HG02973 (cell line): Measurements from ENCODE around the gene AUTS2.

Experiments used
- ATAC-seq: cut with Tn5 transposase; IDR thresholded peaks from one replicate; pipeline ENCODE4 v1.9.1; 2021; ENCODE audit warnings: moderate library complexity; ENCODE audit not compliant: unreplicated experiment

The AUTS2 gene

GRCh38 chr7:70152313-70152712 lies 554.0 kb downstream of the AUTS2 start:
- ATAC-seq, result no peak

GRCh38 chr7:70153933-70154332 lies 555.7 kb downstream of the AUTS2 start:
- no peak for ATAC-seq

GRCh38 chr7:70154521-70155180 lies 556.4 kb downstream of the AUTS2 start:
- ATAC-seq, result no peak

- ATAC-seq, result no peak
Measured at GRCh38 chr7:70156057-70156456, 557.8 kb downstream of the AUTS2 start.

- no peak for ATAC-seq
Measured at GRCh38 chr7:70159121-70159520, 560.8 kb downstream of the AUTS2 start.

GRCh38 chr7:70165477-70166170 lies 567.3 kb downstream of the AUTS2 start:
- ATAC-seq, result no peak

- no peak for ATAC-seq
Measured at GRCh38 chr7:70171369-70171920, 573.2 kb downstream of the AUTS2 start.

GRCh38 chr7:70177166-70177565 lies 578.9 kb downstream of the AUTS2 start:
- ATAC-seq, result no peak

GRCh38 chr7:70178211-70178610 lies 579.9 kb downstream of the AUTS2 start:
- ATAC-seq, result no peak

- no peak for ATAC-seq
Measured at GRCh38 chr7:70178787-70179186, 580.5 kb downstream of the AUTS2 start.

- ATAC-seq, result no peak
Measured at GRCh38 chr7:70182521-70182920, 584.2 kb downstream of the AUTS2 start.

- no peak for ATAC-seq
Measured at GRCh38 chr7:70183278-70183677, 585.0 kb downstream of the AUTS2 start.

- no peak for ATAC-seq
Measured at GRCh38 chr7:70188901-70189650, 590.8 kb downstream of the AUTS2 start.

- ATAC-seq, result no peak
Measured at GRCh38 chr7:70189776-70190175, 591.5 kb downstream of the AUTS2 start.

- no peak for ATAC-seq
Measured at GRCh38 chr7:70190281-70190680, 592.0 kb downstream of the AUTS2 start.

GRCh38 chr7:70193514-70193913 lies 595.2 kb downstream of the AUTS2 start:
- no peak for ATAC-seq

- ATAC-seq, result no peak
Measured at GRCh38 chr7:70208236-70209063, 610.2 kb downstream of the AUTS2 start.

- no peak for ATAC-seq
Measured at GRCh38 chr7:70210200-70210935, 612.1 kb downstream of the AUTS2 start.

GRCh38 chr7:70210936-70211310 lies 612.6 kb downstream of the AUTS2 start:
- ATAC-seq, result no peak

- ATAC-seq, result no peak
Measured at GRCh38 chr7:70212281-70212680, 614.0 kb downstream of the AUTS2 start.
